Fibroblast of lung (primary cell): ENCODE data around the gene MYOM1.

Source experiments
- EZH2 ChIP-seq: IDR thresholded peaks from 2 replicates; pipeline ENCODE4 v1.5.1; 2012; ENCODE audit warnings: low read length, control low read depth, mild to moderate bottlenecking; ENCODE audit errors: missing control alignments
- TF ChIP-seq, protein P1 (sequence below), 2 donors: IDR thresholded peaks in 1 of 2; conservative IDR thresholded peaks in 1 of 2; 1 replicate in 1 of 2; 2 replicates in 1 of 2; pipeline ENCODE4 v1.5.1; 2011 to 2012; ENCODE audit warnings: low read length in 2 of 2, control low read depth in 1 of 2, inconsistent platforms in 1 of 2, low read depth in 1 of 2, mild to moderate bottlenecking in 1 of 2

DNA sequence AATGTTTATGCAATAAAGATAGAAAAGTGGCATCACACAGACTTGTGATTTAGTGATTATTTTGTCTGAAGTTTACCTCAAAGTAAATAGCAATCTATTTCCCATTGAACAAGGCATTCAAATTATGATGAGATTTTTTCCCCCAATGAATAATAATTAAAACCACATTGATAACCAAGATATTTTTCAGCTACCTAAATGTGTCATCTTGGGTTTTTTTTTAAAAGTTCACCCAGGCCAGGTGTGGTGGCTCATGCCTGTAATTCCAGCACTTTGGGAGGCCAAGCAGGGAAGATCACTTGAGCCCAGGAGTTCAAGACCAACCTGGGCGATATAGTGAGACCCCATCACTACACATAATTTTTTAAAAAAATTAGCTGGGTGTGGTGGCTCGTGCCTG, 27.0 kb downstream of the MYOM1 start:
- TF ChIP-seq, protein P1, sequence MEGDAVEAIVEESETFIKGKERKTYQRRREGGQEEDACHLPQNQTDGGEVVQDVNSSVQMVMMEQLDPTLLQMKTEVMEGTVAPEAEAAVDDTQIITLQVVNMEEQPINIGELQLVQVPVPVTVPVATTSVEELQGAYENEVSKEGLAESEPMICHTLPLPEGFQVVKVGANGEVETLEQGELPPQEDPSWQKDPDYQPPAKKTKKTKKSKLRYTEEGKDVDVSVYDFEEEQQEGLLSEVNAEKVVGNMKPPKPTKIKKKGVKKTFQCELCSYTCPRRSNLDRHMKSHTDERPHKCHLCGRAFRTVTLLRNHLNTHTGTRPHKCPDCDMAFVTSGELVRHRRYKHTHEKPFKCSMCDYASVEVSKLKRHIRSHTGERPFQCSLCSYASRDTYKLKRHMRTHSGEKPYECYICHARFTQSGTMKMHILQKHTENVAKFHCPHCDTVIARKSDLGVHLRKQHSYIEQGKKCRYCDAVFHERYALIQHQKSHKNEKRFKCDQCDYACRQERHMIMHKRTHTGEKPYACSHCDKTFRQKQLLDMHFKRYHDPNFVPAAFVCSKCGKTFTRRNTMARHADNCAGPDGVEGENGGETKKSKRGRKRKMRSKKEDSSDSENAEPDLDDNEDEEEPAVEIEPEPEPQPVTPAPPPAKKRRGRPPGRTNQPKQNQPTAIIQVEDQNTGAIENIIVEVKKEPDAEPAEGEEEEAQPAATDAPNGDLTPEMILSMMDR (conservative IDR thresholded peaks at IDR 0.05 in 1 of 2, IDR thresholded peaks at IDR 0.05 in 1 of 2; ENCODE audit: low read depth in 1 of 2, low read length in 2 of 2) = no peak
- TF ChIP-seq EZH2 = no peak
